ENCODE results near the gene NLGN3.
"Not testable (repeated sequence)": the region's sequence is repeated elsewhere in the genome, so short reads cannot be mapped to it uniquely, and the experiment has no call there.

NLGN3 gene

DNA sequence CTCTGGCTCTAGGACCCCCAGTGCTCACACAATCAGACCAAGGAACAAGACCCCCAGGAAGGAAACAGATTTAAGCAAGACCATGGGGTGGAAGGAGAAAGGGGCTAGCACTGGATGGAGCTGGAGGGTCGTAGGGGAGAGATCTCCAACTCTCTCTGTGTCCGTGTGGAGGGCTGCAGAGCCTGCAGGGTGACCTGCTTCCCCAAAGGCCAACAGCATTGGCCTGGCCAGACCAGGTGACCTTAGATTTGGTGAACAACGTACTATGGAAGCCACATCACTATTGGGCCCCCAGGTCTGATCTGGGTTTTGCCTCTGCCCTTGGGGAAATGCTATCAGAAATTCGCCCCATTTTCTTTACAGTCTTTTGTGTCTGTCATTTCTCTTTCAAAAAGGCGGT, 26.0 kb downstream of the NLGN3 start:
- DNase-seq (ENCODE audit: low read depth) = no peak

GRCh38 chrX:71171110-71171801, 26.6 kb downstream of the NLGN3 start:
- no peak for DNase-seq (ENCODE audit: low read depth)

- DNase-seq (ENCODE audit: low read depth) = no peak
These were observed 28.8 kb downstream of the NLGN3 start for GRCh38 chrX:71173440-71173839.

DNA sequence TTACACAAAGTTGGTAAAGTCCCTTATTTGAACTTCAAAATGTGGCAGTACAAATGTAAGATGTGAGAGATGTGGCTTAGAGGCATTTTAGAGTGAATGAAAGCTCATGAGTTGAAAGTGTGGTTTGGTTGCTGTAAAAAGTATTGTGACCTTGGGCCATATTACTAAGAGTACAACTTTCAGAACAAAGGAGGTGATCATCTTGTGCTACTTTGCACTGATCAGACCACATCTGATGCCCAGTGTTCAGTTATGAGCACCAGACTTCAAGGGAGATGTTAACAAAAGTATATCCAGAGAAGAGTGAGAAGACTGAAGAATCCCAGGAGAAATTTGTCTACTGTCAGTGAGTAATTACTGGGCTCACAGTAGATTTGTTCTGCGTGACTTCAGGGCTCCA, 30.2 kb downstream of the NLGN3 start:
- DNase-seq (ENCODE audit: low read depth) = no peak

DNA sequence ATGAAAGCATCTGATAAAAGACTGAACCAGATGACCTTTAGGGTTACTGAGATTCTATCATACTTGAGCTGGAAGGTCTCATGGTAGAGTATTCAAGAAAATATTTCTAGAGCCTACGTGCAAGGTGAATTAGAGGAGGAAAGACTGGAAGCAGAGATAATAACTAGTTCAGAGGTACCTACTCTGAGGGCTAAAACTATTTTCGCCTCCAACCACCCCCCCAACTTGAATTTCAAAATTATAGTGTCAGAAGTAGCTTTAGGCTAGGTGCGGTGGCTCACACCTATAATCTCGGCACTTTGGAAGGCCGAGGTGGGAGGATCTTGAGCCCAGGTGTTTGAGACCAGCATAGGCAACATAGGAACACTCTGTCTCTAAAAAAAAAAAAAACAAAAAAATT, 30.9 kb downstream of the NLGN3 start:
- DNase-seq (ENCODE audit: low read depth) = no peak

GRCh38 chrX:71177327-71177726, 32.7 kb downstream of the NLGN3 start:
- no peak for DNase-seq (ENCODE audit: low read depth)

GRCh38 chrX:71178908-71179307, 34.3 kb downstream of the NLGN3 start:
- DNase-seq (ENCODE audit: low read depth) = peak; percentile 30

DNA sequence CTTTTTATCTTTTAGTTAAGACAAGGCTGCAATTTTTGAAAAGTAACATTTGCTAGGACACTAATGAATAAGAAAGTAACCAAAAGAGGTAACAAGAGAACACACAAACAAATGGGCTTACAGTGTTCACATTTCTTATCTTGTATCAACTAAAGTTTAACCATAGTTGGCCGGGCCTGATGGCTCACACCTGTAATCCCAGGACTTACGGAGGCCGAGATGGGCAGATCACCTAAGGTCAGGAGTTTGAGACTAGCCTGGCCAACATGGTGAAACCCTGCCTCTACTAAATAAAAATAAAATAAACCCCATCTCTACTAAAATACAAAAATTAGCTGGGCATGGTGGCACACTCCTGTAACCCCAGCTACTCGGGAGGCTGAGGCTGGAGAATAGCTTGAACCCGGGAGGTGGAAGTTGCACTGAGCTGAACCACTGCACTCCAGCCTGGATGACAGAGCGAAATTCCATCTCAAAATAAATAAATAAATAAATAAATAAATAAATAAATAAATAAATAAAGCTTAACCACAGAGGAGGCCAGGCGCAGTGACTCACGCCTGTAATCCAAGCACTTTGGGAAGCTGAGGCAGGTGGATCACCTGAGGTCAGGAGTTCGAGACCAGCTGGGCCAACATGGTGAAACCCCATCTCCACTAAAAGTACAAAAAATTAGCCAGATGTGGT, 36.1 kb downstream of the NLGN3 start:
- not testable (repeated sequence) for DNase-seq (ENCODE audit: low read depth)

- no peak for DNase-seq (ENCODE audit: low read depth)
These were observed 36.9 kb downstream of the NLGN3 start for GRCh38 chrX:71181558-71181909.

DNA sequence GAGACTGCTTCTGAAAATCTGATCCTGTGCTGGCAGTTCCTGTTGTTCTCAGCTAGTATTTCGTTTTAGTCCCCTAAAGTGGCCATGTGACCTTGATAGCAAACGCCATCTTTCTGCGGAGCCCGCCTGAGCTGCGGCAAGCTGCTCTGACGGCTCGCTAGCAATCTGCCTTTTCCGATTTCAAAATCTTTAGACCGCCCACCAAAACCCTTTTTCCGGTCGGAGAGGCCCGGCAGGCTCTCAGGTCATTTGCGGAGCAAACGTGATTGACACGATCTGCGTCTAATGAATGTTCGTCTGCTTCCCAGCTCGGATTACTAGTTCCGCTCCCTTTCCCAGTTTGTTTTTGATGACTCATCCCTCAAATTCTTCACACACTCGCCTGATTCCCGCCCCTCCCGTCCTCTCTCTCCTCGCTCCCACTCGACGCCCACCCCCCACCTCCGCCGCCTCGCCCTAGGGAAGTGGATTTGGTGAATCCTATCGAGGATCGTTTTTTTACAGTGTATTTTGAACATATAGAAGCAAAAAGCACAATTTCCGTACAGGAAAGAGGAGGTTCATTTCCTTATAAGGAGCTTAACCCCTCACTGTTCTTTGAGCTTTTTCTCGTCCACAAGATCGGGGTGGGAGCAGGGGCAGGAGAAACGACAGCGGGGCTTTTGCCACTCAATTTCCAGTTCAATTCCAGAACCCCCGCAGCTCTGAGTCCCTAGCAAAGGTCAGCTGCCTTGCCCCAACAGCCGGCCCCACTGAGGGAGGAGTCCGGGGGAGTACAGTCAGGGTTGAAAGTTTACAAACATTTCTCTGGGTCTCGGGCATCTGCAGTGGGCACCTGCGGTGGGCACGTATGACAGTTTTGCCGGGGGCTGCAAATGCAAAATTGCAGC, 37.5 kb downstream of the NLGN3 start:
- DNase-seq (ENCODE audit: low read depth) = peak; percentile 59

- no peak for DNase-seq (ENCODE audit: low read depth)
These were observed 38.2 kb downstream of the NLGN3 start for GRCh38 chrX:71182871-71183270.

- DNase-seq (ENCODE audit: low read depth) = no peak
These were observed 38.7 kb downstream of the NLGN3 start for GRCh38 chrX:71183341-71183740.

GRCh38 chrX:71184092-71184491, 39.5 kb downstream of the NLGN3 start:
- no peak for DNase-seq (ENCODE audit: low read depth)

DNA sequence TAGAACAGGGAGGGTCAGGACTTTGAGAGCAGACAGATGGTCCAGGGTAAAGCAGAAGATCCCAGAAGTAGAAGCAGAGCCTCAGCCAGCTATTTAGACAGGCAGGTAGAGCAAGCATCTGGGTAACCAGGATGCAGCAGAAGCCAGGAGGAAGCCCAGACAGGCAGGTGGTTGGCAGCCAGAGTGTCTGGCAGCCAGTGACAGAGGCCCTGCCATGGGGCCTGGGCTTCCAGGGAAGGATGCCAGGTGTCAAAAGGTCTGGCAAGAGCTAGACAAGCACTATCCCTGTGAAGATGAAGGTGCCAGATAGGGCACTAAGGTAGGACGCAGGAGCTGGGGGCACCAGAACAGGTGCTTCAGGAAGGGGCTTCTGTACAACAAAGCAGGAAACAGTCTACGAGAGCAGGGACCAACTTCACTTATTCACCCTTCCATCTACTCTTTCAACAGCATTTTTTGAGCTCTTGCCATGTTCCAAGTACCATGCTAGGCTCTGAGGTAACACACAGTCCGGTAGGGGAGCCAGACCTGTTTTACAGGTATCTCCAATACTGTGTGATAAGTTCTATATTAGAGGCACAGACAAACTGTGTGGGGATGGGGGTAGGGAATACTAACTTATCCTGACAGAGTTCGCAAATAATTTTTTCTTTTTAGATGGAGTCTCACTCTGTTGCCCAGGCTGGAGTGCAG, 40.3 kb downstream of the NLGN3 start:
- no peak for DNase-seq (ENCODE audit: low read depth)

DNA sequence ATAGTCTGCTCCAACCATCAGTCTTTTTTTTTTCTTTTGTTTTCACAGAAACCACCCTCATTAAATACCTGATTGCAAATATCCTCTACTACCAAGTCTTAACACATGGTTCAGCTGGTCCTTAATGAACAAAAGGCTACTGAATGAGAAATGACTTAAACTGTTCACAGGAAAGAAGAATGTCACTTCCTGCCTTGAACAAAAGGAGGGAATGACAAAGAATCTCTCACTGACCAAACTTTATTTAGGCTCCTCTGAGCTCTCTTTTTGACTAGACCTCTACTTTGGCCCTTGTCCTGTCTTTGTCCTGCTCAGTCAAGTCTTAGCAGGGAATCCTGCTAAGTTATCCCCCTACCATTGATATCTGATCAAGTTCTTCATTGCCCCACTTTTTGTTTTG, 46.6 kb downstream of the NLGN3 start:
- DNase-seq (ENCODE audit: low read depth) = no peak

DNA sequence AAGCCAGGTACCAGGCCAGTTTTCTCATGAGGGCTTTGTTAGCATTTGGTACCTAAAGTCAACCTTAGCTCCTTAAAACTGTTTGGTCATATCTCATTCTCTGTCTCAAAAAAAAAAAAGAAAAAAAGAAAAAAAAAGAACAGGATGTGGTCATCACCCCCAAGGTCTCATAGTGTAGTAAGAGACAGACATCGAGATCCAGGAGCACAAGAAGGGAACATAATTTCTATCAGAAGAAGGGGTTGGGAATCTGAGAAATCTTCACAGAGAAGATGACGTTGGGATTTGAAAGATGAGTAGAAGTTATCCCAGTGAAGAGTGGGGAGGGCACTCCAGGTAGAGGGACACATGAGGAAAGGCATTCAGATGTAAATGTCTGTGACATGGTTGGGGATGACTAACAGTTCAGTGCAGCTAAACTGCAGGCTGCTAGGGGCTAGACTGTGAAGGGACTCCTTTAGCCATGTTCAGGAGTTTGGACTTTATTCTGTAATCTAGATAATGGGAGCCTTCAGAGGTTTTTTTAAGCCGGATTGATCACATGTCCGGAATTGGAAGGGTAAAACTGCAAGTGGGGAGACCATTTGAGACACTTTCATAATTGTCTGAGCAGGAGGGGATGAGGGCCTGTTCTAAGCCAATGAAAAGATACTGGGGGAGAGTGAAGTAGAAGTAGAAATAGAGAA, 51.5 kb downstream of the NLGN3 start:
- DNase-seq (ENCODE audit: low read depth) = no peak

DNA sequence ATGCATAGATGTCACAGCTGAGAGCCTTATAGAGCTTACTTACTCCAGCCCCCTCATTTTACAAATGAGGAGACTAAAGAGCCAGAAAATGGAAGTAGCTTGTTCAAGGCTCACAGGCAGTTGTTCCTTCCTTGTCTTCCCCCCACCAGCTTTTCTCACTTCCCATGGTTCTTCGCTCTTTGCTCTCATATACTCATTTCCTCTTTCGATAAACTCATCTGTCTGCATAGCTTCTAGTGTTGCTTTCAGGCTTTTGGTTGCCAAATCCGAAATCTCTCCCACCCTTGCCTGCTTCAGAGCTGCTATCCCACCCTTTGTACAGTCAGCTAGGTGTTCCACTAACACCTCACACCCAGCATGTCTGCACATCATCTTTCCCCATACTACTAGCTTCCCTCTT, 53.4 kb downstream of the NLGN3 start:
- no peak for DNase-seq (ENCODE audit: low read depth)

DNA sequence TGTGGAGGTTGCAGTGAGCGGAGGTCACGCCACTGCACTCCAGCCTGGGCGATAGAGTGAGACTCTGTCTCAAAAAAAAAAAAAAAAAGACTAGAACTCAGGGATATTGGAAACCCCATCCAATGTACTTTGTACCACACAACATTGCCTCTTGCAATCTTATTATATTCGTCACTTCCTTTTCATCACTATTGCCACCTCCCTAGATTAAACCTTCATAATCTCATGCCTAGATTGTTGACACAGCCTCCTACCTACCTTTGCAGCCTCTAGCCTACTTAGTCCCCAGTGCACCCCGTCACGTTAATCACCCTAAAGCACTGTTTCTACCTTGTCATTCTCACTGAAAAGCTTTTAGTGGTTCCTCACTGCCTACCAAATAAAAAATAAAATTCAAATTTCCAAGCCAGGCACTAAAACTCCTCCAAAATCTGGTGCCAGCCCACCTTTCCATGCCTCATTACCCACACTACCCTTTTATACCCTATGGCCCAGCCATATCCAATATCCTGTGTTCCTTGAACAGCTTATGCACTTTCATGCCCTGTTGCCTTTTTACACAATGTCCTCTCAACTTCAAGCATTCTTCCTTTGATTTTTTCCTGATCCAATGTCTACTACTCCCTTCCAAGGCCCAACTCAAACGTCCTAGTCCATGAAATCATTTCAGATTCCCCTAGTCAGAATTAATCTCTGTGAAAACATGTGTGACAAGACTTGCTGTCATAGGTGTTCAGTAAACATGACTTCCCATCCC, 54.8 kb downstream of the NLGN3 start:
- DNase-seq (ENCODE audit: low read depth) = no peak

DNA sequence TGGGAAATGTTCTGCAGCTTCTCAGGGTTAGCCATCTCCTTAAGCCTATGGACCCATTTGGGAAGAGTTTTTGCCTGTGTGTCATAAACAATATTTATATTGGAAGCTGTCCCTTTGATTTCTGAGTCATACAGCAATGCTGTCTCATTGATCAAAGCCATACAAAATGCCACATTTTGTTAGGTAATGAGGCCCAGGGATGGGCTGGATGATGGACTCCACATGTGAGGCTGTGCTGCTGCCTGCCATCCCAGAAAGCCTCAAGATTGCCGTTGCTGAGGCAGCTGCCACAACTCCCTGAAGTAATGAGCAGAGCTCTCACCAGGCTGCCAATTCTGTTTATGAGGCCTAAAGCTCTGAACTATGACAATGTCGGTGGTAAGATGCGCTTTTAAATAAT, 66.2 kb downstream of the NLGN3 start:
- no peak for DNase-seq (ENCODE audit: low read depth)

DNA sequence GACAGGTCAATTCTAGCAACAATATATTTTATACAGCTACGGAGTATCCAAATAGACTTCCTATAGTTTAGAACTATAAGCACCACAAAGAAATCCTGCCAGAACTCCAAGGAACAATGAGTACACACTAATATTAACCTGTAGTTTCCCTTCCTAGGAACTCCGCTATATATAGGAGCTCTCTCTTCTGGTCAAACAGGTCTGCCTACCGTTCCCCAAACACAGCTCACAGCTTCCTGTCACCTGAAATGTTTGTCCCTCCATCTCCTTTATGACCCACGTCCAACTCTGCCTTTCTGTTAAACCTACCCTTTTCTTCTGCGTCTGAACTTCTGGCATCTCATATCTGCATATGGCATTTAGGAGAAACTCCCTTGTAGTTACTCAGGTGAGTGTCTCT, 67.9 kb downstream of the NLGN3 start:
- no peak for DNase-seq (ENCODE audit: low read depth)

- no peak for DNase-seq (ENCODE audit: low read depth)
These were observed 69.5 kb downstream of the NLGN3 start for GRCh38 chrX:71214152-71214551.

Data from activated T-cell treated with anti-CD3 and anti-CD28 coated beads for 1 hour (primary cell).